Right lobe of liver (tissue), 4 donors: Measurements from ENCODE around the gene MYL9.

Experiments
- CTCF ChIP-seq, 4 donors: fragments of 200-600 bp in 3 of 4; fragments of 450-650 bp in 1 of 4; IDR thresholded peaks; one replicate each; pipeline versions ENCODE4 v1.5.1 to v1.8.0; 2016 to 2022; ENCODE audit warnings: antibody characterized with exemption in 4 of 4, mild to moderate bottlenecking in 2 of 4
- POLR2A ChIP-seq: fragments of 450-650 bp; IDR thresholded peaks from one replicate; pipeline ENCODE4 v1.6.1; 2017; ENCODE audit warnings: antibody characterized with exemption, mild to moderate bottlenecking
- donor health status: DM: no; HTN: no; CAD: no.
- donor health status: DM: no; HTN: no; CAD: no.
- donor health status: DM: no; HTN: yes; CAD: no.

- TF ChIP-seq CTCF (IDR thresholded peaks at IDR 0.05) (no peak), POLR2A (no peak)
These were observed 4.9 kb downstream of the MYL9 start for GRCh38 chr20:36546111-36546736.
